ENCODE data around the gene ZNF574. TPM values are rescaled to one million over a fixed set of nuclear protein-coding genes. Genes with fewer than 3 reads are reported as not detected.

Gene ZNF574
- total RNA-seq, 4 donors from 2014 or later = 15.0 to 28.4 (median 21.7) TPM

GRCh38 chr19:42078538-42079275 lies 2.7 kb downstream of the ZNF574 start:
- H3K4me1 ChIP-seq = peaks cover 19 to 38% (median 30%) of the 10 kb centered on the region in 4 donors
- peaks cover 26 to 52% (median 47%) of the 10 kb centered on the region in 4 donors for H3K36me3 ChIP-seq
- H3K9me3 ChIP-seq = no peaks in the 10 kb centered on the region
- DNase-seq (ENCODE audit: extremely low spot score) = no peak
- intact Hi-C loops (cut with DNase I) = no loop called here
- WGBS = 66% methylated on average over 6 of the region's 15 CpGs
- no peak overlapping the region for H3K27ac ChIP-seq (replicated peaks in 1 of 4)
- H3K4me3 ChIP-seq = no peak overlapping the region
- no peak for TF ChIP-seq POLR2AphosphoS5 (IDR thresholded peaks at IDR 0.05)
- TF ChIP-seq POLR2A (IDR thresholded peaks at IDR 0.05; ENCODE audit: low read depth) = no peak
- H3K27me3 ChIP-seq = no peaks in the 10 kb centered on the region

GRCh38 chr19:42079276-42079669 lies 3.3 kb downstream of the ZNF574 start:
- intact Hi-C loops (cut with DNase I) = no loop called here
- H3K36me3 ChIP-seq = peaks cover 26 to 56% (median 49%) of the 10 kb centered on the region in 4 donors
- no peaks in the 10 kb centered on the region for H3K27me3 ChIP-seq
- H3K4me1 ChIP-seq = peaks cover 19 to 38% (median 30%) of the 10 kb centered on the region in 4 donors
- no peak overlapping the region for H3K4me3 ChIP-seq
- WGBS = 75% methylated on average over 12 of the region's 16 CpGs
- TF ChIP-seq CTCF (IDR thresholded peaks at IDR 0.05) (no peak), POLR2AphosphoS5 (IDR thresholded peaks at IDR 0.05) (no peak)
- no peak overlapping the region for H3K27ac ChIP-seq (replicated peaks in 1 of 4)
- no peaks in the 10 kb centered on the region for H3K9me3 ChIP-seq
- DNase-seq (ENCODE audit: extremely low spot score) = no peak

GRCh38 chr19:42079886-42080763 lies 4.2 kb downstream of the ZNF574 start:
- Histone ChIP-seq H3K27me3 (no peaks in the 10 kb centered on the region), H3K9me3 (no peaks in the 10 kb centered on the region), H3K27ac (replicated peaks in 1 of 4) (no peak overlapping the region), H3K36me3 (peaks cover 26 to 56% (median 49%) of the 10 kb centered on the region in 4 donors), H3K4me1 (peaks cover 16 to 32% (median 24%) of the 10 kb centered on the region in 4 donors), H3K4me3 (no peak overlapping the region)
- no peak for DNase-seq (ENCODE audit: extremely low spot score)
- 94% methylated on average over 26 of the region's 44 CpGs for WGBS
- no peak for TF ChIP-seq EP300 (IDR thresholded peaks at IDR 0.05)
- no peak for TF ChIP-seq POLR2AphosphoS5 (IDR thresholded peaks at IDR 0.05)
- no peak for TF ChIP-seq POLR2A (IDR thresholded peaks at IDR 0.05; ENCODE audit: low read depth)
- no peak for TF ChIP-seq CTCF (IDR thresholded peaks at IDR 0.05)
- intact Hi-C loops (cut with DNase I) = no loop called here

GRCh38 chr19:42080764-42081375 lies 4.9 kb downstream of the ZNF574 start:
- TF ChIP-seq CTCF (IDR thresholded peaks at IDR 0.05) = no peak
- TF ChIP-seq POLR2AphosphoS5 (IDR thresholded peaks at IDR 0.05) = no peak
- no peak for TF ChIP-seq POLR2A (IDR thresholded peaks at IDR 0.05; ENCODE audit: low read depth)
- TF ChIP-seq EP300 (IDR thresholded peaks at IDR 0.05) = no peak
- Histone ChIP-seq H3K4me3 (no peak overlapping the region), H3K27me3 (no peaks in the 10 kb centered on the region), H3K27ac (replicated peaks in 1 of 4) (no peak overlapping the region), H3K36me3 (peaks cover 26 to 56% (median 49%) of the 10 kb centered on the region in 4 donors), H3K4me1 (peaks cover 15 to 30% (median 23%) of the 10 kb centered on the region in 4 donors), H3K9me3 (no peaks in the 10 kb centered on the region)
- no peak for DNase-seq (ENCODE audit: extremely low spot score)
- 94% methylated on average over 21 of the region's 28 CpGs for WGBS
- intact Hi-C loops (cut with DNase I) = no loop called here
